ENCODE results near the gene ELOVL2. TPM values are rescaled to one million over a fixed set of nuclear protein-coding genes. Genes with fewer than 3 reads are reported as not detected.

The ELOVL2 gene
- total RNA-seq, 2 experiments from 2014 or later, result not detected

GRCh38 chr6:10947966-10948365, 96.1 kb downstream of the ELOVL2 start:
- Histone ChIP-seq H3K9me3 (ENCODE audit: low read length) (no peaks in the 10 kb centered on the region), H2AFZ (ENCODE audit: low read length) (no peak overlapping the region), H3K4me3 (ENCODE audit: low read depth, low read length, poor library complexity, severe bottlenecking) (no peak overlapping the region), H3K4me2 (ENCODE audit: low read length) (no peak overlapping the region), H3K79me2 (ENCODE audit: insufficient read depth, low read depth, low read length) (no peaks in the 10 kb centered on the region), H3K4me1 (ENCODE audit: insufficient read depth, low read length, poor library complexity, severe bottlenecking) (no peaks in the 10 kb centered on the region), H4K20me1 (ENCODE audit: insufficient read depth, low read length) (no peaks in the 10 kb centered on the region), H3K36me3 (ENCODE audit: insufficient read depth, low read length) (no peaks in the 10 kb centered on the region), H3K27ac (ENCODE audit: low read depth, low read length, poor library complexity, severe bottlenecking) (no peak overlapping the region), H3K9me2 (ENCODE audit: insufficient read depth, low read length) (no peaks in the 10 kb centered on the region)
- TF ChIP-seq CTCF (conservative IDR thresholded peaks at IDR 0.05; ENCODE audit: low read length), result no peak
- TF ChIP-seq EZH2phosphoT487 (IDR thresholded peaks at IDR 0.05; ENCODE audit: borderline replicate concordance, low read depth, low read length), result no peak
- no peak for DNase-seq (ENCODE audit: low spot score)
- CTCF ChIA-PET (ENCODE audit: unreplicated experiment), result no interaction called here
- BruUV-seq (replicated peaks), result no TSS peak
- intact Hi-C loops (cut with micrococcal nuclease; ENCODE audit: unreplicated experiment), result no loop called here
- POLR2A ChIA-PET, result no interaction called here

- no peak for TF ChIP-seq EZH2phosphoT487 (IDR thresholded peaks at IDR 0.05; ENCODE audit: borderline replicate concordance, low read depth, low read length)
- TF ChIP-seq CTCF (conservative IDR thresholded peaks at IDR 0.05; ENCODE audit: low read length), result no peak
- no peak for DNase-seq (ENCODE audit: low spot score)
- no peak overlapping the region for H2AFZ ChIP-seq (ENCODE audit: low read length)
- intact Hi-C loops (cut with micrococcal nuclease; ENCODE audit: unreplicated experiment), result no loop called here
- no peaks in the 10 kb centered on the region for H3K79me2 ChIP-seq (ENCODE audit: insufficient read depth, low read depth, low read length)
- no peaks in the 10 kb centered on the region for H3K4me1 ChIP-seq (ENCODE audit: insufficient read depth, low read length, poor library complexity, severe bottlenecking)
- ChIA-PET POLR2A (interaction anchor here (0.6 kb wide), 1 partner anchor 14 kb away, joined by 7 read pairs; no protein-coding TSS in a partner anchor), CTCF (ENCODE audit: unreplicated experiment) (no interaction called here)
- no TSS peak for BruUV-seq (replicated peaks)
- no peaks in the 10 kb centered on the region for H3K36me3 ChIP-seq (ENCODE audit: insufficient read depth, low read length)
- H3K9me2 ChIP-seq (ENCODE audit: insufficient read depth, low read length), result no peaks in the 10 kb centered on the region
- no peaks in the 10 kb centered on the region for H3K9me3 ChIP-seq (ENCODE audit: low read length)
- H3K4me3 ChIP-seq (ENCODE audit: low read depth, low read length, poor library complexity, severe bottlenecking), result no peak overlapping the region
- H3K4me2 ChIP-seq (ENCODE audit: low read length), result no peak overlapping the region
- no peaks in the 10 kb centered on the region for H4K20me1 ChIP-seq (ENCODE audit: insufficient read depth, low read length)
- no peak overlapping the region for H3K27ac ChIP-seq (ENCODE audit: low read depth, low read length, poor library complexity, severe bottlenecking)
Observed at GRCh38 chr6:10945845-10946244, 98.3 kb downstream of the ELOVL2 start.

GRCh38 chr6:10939840-10940239, 104.3 kb downstream of the ELOVL2 start:
- Histone ChIP-seq H3K9me3 (ENCODE audit: low read length) (no peaks in the 10 kb centered on the region), H2AFZ (ENCODE audit: low read length) (no peak overlapping the region), H3K27ac (ENCODE audit: low read depth, low read length, poor library complexity, severe bottlenecking) (no peak overlapping the region), H3K4me3 (ENCODE audit: low read depth, low read length, poor library complexity, severe bottlenecking) (no peak overlapping the region), H3K36me3 (ENCODE audit: insufficient read depth, low read length) (no peaks in the 10 kb centered on the region), H3K79me2 (ENCODE audit: insufficient read depth, low read depth, low read length) (no peaks in the 10 kb centered on the region), H4K20me1 (ENCODE audit: insufficient read depth, low read length) (no peaks in the 10 kb centered on the region), H3K9me2 (ENCODE audit: insufficient read depth, low read length) (0 out of 2 replicates have a peak, but pooled peaks cover 3% of the 10 kb centered on the region), H3K4me2 (ENCODE audit: low read length) (no peak overlapping the region), H3K4me1 (ENCODE audit: insufficient read depth, low read length, poor library complexity, severe bottlenecking) (no peaks in the 10 kb centered on the region)
- DNase-seq (ENCODE audit: low spot score), result no peak
- POLR2A ChIA-PET, result interaction anchor here (0.6 to 0.7 kb wide), 2 partner anchors 35 to 520 kb away, joined by 3 to 7 read pairs; no protein-coding TSS in a partner anchor
- TF ChIP-seq CTCF (conservative IDR thresholded peaks at IDR 0.05; ENCODE audit: low read length), result no peak
- TF ChIP-seq EZH2phosphoT487 (IDR thresholded peaks at IDR 0.05; ENCODE audit: borderline replicate concordance, low read depth, low read length), result no peak
- CTCF ChIA-PET (ENCODE audit: unreplicated experiment), result no interaction called here
- intact Hi-C loops (cut with micrococcal nuclease; ENCODE audit: unreplicated experiment), result no loop called here
- no TSS peak for BruUV-seq (replicated peaks)

Data from OCI-LY7 (cell line).